Glomerular endothelial cell (primary cell): ENCODE results near the gene ZNF414. TPM values are rescaled to one million over a fixed set of nuclear protein-coding genes. Genes with fewer than 3 reads are reported as not detected.

Experiments used
- DNase-seq: peaks from one replicate; pipeline ENCODE4 v3.0.0-alpha.2; 2011; ENCODE audit warnings: low read depth, low spot score; ENCODE audit errors: extremely low read depth
- total RNA-seq: library from RNA; depleted of rRNA; stranded (reverse); fragments of >200 nt; gene quantifications from 2 replicates; pipeline ENCODE4 v1.2.3, GENCODE V29; 2015

ZNF414 gene
- total RNA-seq, 1 donor from 2014 or later, result 23.0 TPM

DNA sequence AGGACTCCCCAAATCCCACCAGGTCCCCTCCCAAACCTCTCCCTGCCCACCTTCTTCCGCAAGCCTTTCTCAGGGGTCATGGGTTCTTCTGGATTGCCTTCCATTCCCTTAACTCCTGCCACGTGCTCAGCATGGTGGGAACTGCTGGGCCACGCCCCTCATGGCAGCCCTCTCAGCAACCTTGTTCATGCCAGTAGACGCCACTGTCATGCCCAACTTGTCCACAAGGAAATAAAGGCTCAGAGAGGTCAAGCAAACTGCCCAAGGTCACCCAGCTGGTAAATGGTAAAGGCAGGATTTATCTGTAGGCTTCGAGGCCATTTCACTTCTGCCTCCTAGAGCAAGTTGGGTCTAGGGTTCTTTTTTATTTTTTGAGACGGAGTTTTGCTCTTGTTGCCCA lies 22.4 kb downstream of the ZNF414 start:
- DNase-seq, result no peak

DNA sequence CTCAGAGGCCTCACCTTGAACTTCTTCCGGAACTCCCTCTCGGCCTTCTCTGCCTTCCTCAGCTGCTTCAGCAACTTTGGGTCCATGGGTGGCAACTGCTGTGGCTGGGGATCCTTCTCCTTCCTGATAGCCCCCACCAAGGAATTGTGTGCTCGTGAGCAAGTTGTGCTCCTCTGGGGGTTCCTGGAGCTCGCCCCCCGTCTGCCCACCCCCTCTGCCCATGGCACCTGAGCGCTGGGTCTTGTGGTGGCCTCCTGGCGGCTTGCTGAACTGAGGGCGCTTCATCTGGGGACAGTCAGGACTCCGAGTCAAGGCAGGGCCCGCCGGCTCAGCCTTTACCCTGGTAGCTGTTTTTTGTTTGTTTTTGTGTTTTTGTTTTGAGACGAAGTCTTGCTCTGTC lies 23.1 kb downstream of the ZNF414 start:
- DNase-seq, result no peak

DNA sequence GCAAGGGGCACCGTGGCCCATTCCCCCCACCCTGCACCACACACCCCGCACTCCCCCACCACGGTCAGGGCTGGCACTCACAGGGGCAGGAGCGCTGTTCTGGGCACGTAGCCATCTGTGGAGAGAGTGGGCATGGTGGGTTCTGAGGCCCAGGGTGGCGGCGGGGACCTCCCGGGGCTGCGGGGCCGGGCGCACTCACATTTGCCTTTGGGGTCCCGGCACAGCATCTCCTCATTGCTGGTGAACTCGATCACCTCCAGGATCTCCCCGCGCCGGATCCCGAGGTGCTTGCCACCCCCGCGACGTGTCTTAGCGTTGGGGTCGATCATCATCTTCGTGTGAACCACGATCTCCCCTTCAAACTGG lies 23.6 kb downstream of the ZNF414 start:
- no peak for DNase-seq

DNA sequence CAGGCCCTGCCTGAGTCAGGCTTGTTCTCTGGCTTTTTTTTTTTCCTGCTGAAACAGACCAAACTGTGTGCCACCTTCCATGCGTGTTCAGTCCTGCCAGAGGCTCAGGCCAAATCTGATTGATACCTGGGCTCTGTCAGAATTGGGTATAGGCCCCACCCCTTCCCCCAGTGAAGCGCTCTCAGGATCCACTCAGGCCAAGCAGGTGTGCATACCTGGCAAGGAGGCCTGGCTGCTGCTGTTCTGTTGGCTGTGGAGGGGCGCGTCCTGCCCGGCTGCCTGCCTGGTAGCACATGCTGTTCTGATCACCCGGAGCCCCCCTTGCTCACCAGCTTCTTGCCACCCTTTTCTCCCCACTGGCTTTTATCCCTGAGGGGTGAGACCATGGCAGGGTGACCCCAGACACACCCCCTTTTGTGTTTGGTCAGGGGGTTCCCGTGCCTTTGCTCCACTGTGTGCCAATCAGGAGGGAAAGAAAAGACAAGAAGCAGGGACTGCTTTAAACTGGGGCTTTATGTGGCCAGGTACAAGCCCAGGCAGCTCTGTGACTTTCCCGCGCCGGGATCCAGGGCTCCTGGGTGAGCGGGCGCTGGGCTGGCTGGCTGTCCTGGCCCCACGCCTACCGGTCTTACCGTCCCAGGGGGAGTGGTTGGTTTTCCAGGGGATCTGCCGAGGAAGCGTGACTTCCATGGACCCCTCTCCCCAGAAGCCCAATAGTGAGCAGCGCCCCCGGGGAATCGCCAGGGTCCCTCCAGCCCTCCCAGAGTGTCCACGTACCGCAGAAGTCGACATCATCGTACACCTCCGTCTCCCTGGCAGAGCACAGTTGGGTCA lies 24.2 kb downstream of the ZNF414 start:
- DNase-seq, result no peak

DNA sequence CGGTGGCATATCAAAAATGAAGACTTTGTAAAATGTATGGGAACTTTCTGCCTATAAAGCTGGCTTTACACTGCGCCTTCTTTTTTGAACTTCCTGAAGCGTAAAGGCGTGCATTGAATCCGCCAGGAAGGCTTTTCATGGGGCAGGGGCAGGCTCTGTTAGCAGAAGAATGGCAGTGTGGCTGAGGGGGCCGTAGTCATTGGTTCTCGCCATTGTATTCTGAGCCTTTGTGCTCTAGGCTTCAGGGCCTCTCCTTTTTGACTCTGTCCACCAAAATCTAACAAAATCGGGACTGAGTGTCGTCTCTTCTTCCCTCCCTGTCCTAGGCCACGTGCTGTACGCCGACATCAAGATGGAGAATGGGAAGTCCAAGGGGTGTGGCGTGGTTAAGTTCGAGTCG lies 25.6 kb downstream of the ZNF414 start:
- DNase-seq, result no peak

DNA sequence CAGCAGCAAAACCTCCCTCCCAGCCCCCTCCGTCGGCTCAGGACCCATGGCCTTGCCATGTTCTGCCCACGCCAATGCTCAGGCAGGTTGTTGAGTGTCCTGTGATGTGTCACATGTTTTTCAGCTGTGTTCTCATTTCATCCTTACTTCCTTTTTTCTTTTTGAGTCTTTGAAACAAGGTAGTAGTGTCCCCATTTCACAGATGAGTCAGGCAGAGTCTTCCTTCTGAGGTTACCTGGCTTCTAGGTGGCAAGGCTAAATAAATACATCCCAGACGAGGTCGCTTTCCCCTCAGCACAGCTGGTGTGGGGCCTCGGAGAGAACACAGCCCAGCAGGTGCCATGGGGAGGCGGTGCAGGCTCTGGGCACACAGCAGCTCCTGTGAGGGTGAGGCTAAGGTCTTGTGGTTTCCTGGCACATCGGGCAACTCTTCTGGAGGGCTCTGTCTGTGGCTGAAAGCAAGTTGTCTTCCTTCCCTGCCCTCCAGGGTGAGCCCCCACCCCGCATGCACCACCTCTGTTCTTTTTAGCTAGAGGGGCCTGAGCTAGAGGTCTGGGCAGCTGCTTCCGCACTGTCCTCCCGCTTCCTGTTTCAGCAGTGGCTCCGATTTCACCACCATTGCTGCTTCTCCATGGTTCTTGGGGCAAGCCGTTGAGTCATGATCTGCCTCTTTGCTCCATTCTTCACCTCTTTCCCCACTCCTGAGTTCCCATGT lies 26.7 kb downstream of the ZNF414 start:
- no peak for DNase-seq

DNA sequence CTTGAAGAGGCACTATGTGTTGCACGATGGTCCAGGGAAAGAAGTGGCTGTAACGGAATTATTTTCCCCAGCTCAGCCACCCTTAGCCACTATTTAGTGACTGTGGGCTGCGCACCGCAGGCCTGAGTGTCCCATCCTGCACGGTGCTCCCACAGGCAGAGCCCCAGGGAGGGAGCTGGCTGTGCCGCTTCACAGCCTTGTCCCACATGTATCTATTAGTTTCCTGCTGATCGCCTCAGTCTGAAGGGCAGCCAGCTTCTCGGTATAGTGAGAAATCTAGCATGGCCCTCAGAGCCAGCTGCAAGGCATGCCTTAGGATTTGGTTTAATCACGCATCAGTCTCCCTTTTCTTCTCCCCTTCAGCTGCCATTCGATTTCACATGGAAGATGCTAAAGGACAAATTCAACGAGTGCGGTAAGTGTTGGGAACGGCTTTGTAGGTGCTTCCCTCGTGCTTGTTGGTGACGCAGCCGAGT lies 27.3 kb downstream of the ZNF414 start:
- DNase-seq, result no peak

DNA sequence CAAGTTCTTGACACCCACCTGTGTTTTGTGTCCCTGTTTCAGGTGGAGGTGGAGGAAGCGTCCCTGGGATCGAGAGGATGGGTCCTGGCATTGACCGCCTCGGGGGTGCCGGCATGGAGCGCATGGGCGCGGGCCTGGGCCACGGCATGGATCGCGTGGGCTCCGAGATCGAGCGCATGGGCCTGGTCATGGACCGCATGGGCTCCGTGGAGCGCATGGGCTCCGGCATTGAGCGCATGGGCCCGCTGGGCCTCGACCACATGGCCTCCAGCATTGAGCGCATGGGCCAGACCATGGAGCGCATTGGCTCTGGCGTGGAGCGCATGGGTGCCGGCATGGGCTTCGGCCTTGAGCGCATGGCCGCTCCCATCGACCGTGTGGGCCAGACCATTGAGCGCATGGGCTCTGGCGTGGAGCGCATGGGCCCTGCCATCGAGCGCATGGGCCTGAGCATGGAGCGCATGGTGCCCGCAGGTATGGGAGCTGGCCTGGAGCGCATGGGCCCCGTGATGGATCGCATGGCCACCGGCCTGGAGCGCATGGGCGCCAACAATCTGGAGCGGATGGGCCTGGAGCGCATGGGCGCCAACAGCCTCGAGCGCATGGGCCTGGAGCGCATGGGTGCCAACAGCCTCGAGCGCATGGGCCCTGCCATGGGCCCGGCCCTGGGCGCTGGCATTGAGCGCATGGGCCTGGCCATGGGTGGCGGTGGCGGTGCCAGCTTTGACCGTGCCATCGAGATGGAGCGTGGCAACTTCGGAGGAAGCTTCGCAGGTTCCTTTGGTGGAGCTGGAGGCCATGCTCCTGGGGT lies 28.2 kb downstream of the ZNF414 start:
- no peak for DNase-seq

DNA sequence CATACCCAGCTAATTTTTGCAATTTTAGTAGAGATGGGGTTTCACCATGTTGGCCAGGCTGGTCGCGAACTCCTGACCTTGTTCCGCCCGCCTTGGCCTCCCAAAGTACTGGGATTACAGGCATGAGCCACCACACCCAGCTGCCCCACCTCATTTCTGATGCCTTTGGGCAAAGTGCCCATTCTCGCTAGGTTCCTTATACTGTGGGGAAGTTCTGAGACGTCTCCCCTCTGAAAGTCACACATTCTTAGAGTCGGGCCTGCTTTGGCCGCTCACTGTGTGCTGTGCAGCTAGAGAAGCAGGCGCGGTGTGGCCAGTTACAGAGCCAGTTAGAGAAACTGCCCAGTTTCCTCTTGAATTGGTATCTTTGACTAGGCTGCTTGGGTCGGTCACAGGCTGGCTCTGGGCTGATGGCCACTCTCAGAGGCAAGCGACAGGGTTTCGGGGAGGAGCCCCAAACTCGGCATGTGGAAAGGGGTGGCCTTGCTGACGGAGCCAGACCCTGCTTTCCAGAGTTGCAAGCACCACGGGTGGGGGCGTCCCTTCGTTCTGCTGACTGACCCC lies 29.6 kb downstream of the ZNF414 start:
- no peak for DNase-seq

DNA sequence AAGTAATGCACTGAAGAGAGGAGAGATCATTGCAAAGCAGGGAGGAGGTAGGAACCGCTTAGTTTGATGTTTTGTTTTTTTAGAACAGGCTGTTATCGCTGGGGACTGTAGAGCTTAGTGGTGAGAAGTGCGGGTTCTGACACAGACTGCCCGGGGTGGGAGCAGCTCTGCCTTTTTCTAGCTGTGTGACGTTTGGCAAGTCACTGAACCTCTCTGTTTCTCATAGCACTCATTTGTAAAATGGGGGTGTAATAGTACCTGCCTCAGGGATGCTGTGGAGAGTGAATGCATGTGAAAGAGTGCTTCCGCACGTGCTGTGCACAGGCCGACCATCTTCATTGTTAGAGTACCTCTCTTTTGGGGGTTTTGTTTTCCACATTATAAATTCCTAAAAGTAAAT lies 30.8 kb downstream of the ZNF414 start:
- no peak for DNase-seq

DNA sequence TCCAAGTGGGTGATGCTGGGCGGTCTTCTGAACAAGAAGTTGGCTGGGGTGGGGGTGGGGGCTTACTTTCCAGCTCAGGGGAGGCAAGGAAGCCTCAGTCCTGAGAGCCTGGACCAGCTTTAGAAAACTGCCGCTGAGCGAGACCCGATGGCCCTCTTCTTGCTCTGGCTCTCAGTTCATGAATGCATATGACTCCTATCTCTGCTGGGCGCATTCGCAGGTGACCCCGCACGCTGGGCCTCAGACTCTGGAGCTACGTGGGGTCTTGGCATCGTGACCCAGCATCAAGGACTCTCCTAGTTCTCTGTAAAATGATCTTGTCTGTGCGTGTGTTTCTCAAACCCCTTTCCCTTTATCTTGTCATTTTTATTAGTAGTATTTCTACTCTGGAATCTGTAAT lies 31.3 kb downstream of the ZNF414 start:
- no peak for DNase-seq

DNA sequence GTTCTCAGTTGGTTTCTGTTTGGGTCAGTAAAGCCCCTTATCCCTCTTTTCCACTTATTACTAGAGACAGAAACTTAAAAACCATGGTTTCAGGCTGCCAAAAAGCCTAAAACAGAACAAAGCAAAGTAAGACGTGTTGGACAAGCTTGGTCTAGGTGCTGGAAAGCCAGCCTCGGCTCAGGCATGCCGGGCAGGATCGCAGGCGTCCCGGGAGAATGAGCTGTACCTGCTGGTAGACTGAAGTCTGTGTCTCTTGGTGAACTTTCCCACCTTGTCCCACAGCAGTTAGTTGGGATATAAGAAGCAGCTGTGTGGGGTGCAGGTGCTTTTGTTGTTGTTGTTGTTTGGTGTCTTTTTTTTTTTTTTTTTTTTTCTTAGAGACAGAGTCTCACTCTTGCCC lies 32.4 kb downstream of the ZNF414 start:
- no peak for DNase-seq

DNA sequence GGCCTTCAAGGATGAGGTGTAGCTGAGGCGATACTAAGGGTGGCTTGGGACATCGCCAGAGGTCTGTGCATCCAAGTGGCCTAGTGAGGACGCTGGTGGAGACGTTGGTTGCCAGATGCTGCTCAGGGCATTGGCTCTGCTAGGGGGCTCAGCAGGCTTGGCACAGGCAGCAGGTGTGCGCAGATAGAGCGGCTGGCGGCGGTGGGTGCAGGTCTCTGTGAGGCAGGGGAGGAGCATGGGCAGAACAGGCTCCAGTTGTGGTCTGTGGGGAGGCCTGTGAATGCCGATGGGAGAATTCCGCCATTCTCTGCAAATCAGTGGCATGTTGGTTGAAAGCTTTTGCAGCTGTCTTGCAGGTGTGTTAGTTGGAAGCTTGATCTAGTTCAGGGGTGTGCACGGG lies 32.8 kb downstream of the ZNF414 start:
- no peak for DNase-seq

DNA sequence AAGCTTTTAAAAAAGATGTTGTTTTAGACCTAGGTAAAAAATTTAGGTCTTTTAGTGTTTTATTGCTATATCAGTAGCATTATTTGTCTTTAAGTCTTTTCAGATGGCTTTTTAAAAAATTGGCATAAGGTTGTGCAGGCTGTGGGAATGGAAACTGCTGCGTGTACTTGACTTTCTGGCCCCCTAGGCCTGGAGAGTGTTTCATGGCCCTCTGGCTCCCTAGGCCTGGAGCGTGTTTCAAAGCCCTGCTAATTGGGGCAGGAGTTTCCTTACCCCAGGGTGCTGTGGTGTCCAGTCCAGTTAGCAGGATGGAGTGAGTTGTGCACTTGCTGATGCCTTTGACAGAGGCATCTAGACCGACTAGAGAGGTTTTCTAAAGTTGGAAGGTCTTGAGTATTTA lies 35.4 kb downstream of the ZNF414 start:
- DNase-seq, result no peak

DNA sequence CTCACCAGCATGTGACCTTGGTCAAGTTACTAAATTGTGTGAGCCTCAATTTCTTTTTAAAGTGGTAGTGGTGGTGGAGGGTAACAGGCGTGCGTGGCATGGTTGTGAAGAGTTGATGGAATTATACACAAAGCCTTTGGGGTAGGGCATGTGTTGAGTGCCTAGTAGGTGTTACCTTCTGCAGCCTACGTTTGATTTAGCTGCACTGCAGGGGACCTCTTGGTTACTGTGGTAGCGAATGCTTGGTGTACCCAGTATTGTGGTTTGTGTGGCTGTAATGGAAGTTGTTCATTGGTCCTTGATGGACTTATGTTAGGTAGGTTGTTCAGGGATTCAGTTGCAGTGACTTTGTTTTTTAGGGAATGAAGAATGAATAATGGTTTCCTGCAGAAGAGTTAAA lies 36.1 kb downstream of the ZNF414 start:
- no peak for DNase-seq

DNA sequence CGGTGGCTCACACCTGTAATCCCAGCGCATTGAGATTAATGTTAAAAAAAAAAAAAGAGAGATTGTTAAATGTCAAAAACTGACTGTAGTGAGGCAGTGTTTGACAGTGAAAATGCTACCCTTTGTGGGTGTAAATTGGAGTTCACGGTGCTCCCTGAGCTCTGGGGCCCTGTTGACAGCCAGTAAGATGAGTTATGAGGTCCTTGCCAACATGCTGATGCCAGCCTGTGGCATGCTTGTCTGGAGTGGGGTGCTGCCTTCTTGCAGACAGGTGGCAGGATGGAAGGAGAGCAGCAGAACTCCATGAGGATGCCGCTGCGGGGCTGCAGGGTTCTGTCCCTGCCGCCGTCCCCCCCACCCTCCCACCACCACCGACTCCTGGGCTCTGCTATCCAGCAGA lies 37.4 kb downstream of the ZNF414 start:
- DNase-seq, result no peak

DNA sequence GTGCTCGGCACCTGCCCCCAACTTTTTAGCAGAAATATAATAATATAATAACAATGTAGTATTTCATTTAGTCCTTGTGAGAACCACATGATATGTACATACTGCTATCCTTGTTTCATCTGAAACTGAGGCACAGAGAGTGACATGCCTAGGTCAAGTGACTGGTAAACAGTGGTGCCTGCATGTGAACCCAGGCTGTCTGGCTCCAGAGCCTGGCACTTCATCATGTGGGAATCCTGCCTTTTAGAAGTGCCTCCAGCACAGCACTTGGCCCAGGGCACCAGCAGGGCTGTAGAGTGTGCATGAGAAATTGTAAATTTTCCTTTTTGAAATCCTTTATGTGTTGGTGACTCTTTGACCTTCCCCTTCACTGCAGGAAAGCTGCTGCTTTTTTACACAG lies 39.0 kb downstream of the ZNF414 start:
- DNase-seq, result no peak

DNA sequence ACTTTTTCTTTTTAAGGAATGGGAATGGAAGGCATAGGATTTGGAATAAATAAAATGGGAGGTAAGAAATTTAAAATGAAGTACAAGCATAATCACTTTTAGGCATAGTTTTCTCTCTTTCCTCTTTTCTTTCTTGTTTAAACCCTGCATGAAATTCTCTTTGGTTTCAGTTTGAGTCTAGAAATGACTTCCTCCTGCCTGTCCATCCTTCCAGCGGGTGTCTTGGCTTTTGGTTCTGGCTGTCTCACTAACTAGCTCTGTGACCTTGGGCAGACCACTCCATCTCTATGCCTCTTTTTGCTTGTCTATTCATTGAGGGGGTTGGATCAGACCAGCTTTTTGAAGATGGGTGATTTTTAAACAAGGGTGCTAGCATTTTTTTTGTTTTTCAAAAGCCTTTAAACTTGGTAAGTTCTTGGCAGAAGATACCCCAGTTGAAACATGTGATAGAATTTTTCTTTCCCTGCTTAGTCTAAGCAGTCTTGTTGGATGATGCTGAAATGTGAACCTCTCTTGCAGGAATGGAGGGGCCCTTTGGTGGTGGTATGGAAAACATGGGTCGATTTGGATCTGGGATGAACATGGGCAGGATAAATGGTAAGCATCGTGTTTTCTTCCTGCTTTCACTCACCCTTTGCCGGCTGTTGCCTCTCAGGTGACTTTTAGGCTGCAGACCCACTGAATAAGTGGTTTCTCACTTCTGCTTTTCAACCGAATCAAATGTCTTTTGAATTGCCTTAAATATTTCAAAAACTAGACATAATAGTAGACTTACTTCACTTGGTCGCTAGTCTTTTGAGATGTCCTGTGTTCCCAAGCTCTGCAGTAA lies 40.1 kb downstream of the ZNF414 start:
- DNase-seq, result no peak

DNA sequence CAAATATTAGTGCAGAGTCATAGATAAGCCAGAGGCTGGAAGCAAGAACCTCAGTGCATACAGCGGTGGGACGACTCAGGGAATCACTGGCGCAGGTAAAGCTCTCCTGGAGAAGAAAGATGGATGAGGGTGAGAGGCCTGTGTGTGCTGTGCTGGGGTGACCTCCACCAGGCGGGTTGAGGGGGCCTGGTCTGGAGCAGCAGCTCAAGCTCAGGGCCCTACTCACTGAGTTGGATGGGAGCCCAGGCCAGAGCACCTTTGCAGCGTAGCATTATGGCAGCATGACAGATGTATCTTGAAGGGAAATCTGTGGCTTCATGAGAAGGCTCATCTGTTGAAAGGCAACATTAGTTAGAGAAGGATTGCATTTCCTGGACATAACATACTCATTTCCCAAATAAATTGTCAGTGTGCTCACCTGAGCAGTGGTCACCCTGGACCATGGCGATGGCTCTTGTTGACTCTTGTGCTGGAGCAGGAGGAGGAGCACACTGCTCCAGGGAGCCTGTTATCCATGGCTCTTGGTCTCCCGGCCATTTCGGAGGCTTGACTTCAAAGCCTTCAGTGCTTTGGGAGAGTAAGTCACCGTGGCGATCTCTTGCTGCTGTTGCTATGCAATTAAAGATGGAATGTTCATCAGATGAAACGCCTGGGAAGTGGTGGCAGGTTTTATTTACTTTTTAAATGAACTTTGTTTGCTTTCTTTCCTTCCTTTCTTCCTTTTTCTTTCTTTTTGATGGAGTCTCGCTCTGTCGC lies 44.2 kb downstream of the ZNF414 start:
- DNase-seq, result no peak
